GM19372 (cell line): ENCODE measurements around the gene FOXN3.
"Not testable (repeated sequence)": the region's sequence is repeated elsewhere in the genome, so short reads cannot be mapped to it uniquely, and the experiment has no call there.

ENCODE experiments used
- ATAC-seq: cut with Tn5 transposase; IDR thresholded peaks from one replicate; pipeline ENCODE4 v1.9.1; 2021; ENCODE audit warnings: mild to moderate bottlenecking, low read depth, moderate library complexity; ENCODE audit not compliant: unreplicated experiment

Gene FOXN3

GRCh38 chr14:89309670-89310177 lies 107.3 kb downstream of the FOXN3 start:
- ATAC-seq, result no peak

DNA sequence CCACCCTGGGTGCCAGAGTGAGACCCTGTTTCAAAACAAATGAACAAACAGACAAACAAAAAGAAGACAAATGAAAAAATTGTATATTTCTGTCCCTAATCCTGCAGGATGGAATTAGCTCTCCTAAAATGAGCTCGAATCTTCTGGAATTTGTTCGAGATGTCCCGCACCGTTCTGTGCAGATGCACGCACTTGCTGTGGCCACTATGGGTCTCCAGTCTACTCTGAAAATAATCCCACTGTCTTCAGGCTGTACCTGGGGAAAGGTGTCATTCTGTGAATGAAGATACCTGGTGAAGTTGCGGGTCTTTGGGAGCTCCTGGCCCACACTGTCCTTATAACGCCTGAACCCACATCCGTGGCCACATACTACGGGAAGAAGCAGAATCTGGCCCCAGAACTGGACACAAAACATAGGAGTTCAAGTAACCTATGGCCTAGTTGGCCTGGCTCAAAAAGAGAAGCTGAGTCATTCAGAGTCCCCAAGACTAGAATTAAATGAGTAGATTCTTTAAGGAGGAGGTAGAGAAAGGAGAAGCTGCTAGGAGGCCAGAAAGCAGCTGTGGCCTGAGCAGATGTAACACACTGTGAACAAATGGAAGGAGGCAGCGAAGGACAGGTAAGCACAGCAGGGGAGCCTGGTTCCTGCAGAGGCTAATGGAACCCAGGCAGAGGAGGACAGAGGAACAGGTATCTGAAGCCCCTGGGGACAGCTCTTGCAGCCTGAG lies 108.6 kb downstream of the FOXN3 start:
- no peak for ATAC-seq

DNA sequence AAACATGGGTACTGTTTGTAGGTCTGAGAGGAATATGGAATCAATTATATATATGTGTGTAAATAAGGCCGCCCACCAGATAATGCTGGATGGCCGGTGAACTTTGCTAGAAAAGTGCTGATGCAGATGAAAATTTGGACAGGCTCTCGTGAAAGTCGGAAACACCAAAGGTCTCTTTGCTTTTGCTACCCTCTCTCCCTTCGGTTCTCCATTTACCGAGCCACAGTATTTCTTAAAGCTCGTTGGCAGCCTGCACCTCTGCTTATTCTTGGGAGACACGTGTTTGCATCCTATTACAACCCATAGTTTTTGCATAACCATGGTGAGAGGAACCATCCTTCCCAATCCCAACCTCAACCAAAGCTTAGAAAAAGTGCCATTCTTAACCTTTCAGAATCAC lies 109.6 kb downstream of the FOXN3 start:
- no peak for ATAC-seq

DNA sequence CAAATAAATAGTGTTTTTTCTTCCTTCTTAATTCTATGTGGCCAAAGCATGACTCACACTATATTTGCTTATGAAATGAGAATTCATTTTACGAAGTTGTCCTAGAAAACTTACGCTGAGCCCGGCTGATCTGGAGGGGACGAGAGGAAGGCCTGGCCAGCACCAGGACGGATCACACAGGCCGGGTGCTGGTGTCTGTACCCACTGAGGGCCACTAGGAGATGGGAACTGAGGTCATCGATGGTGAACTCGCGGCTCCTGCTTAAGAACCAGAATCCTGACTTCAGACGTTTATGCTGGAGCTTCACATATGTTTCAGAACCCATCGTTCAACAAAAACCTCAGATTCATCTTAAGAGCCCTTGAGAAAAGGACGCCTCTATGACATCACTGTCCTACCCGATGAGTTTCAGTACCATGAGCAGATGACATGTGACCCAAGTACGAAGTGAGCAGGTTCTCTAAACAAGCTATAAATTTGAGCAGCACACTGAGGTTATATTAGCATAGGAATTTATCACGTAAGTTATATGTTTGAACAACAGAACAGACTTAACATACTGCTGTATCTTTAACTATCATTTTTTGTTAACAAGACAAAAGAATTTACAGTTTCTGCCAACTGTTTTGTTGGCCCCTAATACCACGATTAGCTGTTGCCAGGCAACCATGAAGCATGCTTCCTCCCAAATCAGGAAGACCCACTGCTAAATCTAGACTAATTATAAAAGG lies 111.9 kb downstream of the FOXN3 start:
- peak; percentile 54 for ATAC-seq

DNA sequence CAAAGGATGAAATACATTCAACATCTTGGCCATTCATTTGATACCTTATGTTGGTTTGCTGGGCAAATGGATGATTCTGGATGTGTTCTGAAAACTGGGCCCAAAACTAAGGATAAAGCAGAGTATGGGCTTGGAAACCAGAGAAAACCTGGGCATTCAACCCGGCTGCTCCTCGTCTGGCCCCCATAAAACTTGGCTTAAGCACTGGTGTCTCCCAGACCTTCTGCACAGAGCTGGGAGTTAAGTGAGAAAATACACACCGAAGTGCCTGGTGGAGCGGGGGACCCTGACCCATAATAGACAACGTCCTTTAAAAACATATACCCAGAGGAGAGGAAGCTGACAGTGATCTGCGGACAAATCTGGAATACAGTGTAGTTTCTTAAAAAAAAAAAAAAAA lies 112.5 kb downstream of the FOXN3 start:
- no peak for ATAC-seq

DNA sequence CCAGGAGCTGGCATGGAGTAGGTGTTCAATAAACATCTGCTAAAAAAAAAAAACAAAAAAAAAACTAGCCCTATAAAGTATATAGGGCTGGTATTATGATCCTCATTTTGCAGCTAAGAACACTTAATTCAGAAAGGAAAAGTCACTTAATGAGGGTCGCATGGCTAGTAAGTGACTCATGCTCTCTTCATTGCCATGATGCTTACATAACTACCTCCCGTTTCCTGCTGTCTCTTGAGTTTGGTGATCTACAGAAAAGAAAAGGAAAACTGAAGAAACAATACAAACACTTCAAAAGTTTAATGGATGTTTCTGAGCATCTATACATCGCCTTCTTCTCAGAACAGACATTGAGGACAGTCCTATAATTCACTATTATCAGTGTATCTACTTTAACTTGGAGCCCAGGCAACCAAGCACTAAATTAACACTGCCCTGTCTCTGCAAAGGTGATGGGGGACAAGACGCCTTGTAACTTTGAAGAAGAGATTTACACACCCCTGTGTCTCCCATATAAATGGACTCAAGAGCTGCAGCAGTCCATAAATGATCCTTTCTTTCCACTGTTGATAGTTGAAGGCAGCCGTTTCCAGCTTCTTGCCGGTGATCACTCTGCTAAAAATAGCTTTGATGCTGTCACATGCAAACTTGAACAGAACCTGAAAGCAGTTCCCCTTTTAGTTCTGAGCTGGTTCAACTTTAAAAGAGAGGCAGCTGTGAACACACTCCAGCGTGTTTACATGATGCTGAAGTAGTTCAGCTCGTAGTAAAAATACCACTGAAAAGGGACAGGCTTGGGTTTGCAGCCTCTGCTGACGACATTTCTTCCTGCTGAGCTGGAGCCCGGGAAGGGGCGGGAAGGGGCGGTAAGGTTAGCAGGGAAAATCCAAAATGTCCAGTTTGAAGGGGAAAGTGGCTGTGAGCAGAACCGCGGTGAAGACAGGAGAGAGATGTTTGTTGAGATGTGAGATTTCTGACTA lies 113.3 kb downstream of the FOXN3 start:
- peak; percentile 59 for ATAC-seq

DNA sequence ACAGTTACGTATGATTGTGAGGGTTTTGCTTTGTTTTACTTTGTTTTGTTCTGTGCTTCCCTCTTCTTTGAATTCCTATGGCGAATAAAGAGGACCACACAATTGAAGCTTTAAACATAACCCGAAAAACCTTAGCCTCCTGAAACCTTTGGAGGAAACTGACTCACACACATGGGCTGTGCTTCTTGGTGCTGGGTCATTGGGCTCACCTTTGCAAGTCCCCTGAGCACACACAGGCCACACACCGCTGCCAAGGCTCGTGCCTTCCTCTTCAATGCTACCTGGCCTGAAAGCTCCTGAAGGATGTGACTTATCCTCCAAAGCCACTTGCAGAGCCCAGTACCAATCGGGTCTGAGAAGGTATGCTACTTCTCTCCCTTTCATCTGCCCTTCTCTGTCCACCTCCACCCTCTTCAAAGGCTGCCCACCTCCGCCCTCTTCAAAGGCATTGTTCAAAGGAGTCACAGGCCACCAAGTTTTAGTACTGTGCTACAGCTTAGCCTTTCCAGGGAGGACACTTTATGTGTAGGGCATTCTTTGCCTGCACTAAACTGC lies 114.6 kb downstream of the FOXN3 start:
- no peak for ATAC-seq

DNA sequence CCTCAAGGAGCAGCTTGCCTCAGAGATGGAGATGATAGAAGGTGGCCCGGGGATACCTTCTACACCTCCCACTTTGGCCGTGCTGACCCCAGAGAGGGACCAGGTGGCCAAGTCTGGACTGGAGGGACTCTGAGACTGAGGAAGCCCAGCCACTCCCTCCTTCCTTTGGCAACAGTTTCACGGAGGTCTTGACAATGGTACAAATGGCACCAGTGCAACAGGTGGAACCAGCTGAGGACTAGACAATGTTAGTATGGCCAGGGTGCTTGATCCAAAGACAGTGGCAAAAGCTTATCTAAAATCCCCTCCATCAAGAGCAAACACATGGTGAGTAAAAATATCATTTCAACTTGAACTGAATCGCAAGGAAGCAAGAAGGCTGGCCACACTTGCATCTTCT lies 117.4 kb downstream of the FOXN3 start:
- ATAC-seq, result no peak

GRCh38 chr14:89298056-89298834 lies 118.8 kb downstream of the FOXN3 start:
- no peak for ATAC-seq

- no peak for ATAC-seq
Measured at GRCh38 chr14:89296281-89296745, 120.7 kb downstream of the FOXN3 start.

DNA sequence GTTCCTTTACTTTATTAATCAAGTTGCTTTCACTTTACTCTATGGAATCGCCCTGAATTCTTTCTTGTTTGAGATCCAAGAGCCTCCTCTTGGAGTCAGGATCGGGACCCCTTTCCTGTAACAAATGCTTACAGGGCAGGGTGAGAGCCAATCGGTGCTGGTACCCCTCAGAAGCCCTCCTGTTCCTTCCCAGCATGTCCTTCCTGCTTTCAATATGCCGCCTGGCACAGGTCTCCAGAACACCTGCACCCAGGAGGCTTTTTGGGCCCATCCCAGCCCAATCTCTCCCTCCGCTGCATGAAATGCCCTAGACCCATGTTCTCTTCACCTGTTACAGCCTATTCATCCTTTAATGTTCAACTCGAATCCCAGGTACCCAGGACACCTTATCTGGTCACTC lies 122.2 kb downstream of the FOXN3 start:
- ATAC-seq, result no peak

DNA sequence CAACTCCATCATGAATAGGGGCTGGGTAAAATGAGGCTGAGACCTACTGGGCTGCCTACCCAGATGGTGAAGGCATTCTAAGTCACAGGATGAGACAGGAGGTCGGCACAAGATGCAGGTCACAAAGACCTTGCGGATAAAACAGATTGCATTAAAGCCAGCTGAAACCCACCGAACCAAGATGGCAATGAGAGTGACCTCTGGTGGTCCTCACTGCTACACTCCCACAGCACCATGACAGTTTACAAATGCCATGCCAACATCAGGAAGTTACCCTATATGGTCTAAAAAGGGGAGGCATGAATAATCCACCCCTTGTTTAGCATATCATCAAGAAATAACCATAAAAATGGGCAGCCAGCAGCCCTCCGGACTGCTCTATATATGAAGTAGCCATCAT lies 122.6 kb downstream of the FOXN3 start:
- ATAC-seq, result not testable (repeated sequence)

DNA sequence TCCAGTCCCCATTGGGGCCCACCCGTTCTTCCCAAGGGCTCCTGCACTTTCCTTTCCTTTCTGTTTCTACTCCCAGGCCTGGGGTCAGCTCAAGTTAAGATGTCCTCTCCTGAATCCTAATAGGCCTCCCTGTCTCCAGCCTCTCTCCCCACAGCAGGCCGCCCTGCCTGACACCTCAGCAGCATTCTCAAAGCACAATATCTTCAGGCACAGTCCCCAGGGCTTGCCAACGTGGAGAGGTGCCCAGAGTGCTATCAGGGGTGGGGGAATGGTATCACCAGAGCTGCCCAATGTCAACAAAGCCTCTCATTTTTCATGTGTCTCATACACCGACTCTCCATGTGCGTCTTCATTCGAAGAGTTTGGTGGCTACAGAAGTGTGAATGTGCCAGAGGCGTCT lies 123.0 kb downstream of the FOXN3 start:
- no peak for ATAC-seq

- ATAC-seq, result no peak
Measured at GRCh38 chr14:89293314-89293916, 123.6 kb downstream of the FOXN3 start.

DNA sequence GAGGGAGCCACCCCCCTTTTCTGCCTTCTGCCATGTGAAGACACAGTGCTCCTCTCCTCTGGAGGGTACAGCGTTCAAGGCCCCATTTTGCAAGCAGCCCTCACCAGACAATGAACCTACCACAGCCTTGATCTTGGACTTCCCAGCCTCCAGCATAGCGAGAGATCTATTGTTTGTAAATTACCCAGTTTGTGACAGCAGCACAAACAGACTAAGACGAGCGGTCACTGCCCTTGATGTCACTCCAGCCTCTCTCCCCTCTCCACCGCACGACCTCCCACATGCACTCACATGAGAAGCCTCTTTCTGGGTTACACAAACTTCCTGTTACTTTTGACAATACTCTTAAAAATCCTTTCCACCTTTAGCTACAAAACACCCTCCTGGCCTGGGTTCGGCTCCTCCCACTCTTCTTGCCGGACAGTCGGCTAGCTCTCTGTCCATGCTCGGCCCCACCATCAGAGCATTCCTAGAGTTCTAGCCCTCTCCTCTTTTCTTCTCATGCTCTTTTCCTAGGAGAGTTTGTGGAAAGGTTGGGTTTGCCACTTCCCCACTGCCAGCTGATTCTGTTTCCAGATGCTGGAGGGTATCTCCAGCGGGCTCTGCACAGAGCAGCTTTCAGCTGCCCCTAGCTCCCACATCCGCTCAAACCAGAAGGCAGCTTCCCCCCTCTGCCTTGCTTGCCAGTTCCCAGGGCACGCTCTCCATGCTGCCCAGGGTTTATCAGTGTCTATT lies 124.3 kb downstream of the FOXN3 start:
- ATAC-seq, result no peak

DNA sequence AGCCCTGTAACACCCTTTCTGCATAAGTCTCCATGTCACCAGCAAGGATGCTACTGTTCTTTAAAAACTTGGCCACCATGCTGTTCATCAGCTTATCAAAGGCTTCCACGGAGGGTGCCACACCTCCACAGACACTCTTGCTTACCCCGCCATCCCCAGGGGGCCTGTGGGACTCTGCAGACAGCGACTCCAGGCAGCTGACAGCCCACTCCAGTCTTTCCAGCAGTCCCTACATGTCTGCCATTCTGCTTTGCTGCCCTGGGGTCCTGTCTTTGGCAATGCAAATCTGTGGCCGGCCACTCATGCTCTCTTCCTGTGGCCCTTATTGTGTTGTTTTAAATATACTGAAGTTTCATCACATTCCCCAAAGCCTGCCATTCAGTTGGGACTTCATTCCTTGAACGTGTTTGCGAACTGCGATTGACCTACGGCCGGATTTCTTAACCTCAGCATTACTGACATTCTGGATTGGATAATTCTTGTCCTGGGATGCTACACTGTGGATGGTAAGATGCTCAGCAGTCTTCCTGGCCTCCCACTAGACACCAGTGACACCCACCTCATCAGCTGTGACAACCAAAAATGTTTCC lies 125.6 kb downstream of the FOXN3 start:
- no peak for ATAC-seq

GRCh38 chr14:89290813-89291212 lies 126.2 kb downstream of the FOXN3 start:
- no peak for ATAC-seq

DNA sequence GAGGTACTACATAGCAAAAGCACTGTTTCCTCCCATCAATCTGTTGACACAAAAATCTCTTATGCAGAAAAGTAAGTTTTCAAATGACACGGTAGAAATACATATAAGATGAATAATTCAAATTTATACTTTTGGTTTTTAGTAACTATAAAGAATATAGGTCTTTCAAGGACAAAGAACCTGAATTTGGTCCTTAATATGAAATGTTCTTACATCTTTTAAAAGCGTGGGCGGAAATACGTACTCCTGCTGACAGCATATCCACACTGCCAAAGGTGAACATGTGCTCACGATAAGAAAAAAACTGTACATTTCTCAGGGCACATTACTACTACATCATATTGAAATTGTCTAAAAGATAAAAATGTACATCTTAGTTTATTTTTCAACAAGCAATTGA lies 127.6 kb downstream of the FOXN3 start:
- no peak for ATAC-seq
